Activated CD4-positive, alpha-beta T cell treated with anti-CD3 and anti-CD28 coated beads, Interleukin-2, amount 50 U/mL, for 24 hours (primary cell): ENCODE results near the gene ATP1A1.

Source experiments
- DNase-seq, 2 donors: peaks; one replicate each; pipeline ENCODE4 v3.0.0-alpha.2; 2020; ENCODE audit warnings: low read depth in 1 of 2, low spot score in 1 of 2

ATP1A1 gene

DNA sequence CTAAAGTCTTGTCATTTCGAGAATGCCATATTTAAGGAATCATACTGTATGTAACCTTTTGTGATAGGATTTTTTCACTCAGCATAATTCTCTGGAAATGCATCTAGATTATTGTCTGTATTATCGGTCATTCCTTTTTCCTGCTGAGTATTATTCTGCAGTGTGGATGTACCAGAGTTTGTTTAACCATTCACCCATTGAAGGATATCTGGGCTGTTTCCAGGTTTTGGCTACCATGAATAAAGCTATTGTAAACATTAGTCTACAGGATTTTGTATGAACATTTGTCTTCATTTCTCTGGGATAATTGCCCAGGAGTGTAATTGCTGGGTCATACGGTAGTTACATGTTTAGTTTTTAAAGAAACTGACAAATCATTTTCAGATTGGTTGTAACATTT is 61.8 kb downstream of the ATP1A1 start:
- no peak for DNase-seq

DNA sequence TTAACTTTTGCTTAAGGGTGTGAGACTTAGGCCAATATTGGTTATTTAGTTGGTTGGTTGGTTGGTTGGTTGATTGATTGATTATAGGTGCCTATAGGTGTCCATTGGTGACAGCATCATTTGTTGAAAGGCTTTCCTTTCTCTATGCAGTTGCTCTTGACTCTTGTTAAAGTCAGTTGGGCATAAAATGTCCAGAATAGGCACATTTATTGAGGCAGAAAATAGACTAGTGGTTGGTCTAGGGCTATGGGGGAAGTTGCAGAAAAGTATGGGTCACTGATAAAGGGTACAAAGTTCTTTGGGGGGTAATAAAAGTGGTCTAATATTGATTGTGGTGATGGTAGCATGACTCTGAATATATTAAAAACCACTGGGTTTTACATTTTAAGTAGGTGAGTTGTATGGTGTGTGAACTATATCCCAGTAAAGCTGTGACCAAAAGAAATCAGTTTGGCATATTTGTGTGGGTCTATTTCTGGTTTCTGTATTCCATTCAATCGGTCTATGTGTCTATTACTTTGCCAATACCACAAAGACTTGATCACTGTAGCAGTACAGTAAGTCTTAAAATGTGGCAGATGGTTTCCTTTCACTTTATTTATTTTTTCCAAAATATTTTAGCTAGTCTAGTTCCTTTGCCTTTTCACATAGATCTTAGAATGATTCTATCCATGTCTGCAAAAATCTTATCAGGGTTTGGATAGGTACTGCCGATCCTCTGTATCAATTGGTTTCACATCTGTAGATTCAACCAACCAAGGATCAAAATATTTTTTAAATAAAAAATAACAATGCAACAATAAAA is 63.0 kb downstream of the ATP1A1 start:
- DNase-seq: no peak

DNA sequence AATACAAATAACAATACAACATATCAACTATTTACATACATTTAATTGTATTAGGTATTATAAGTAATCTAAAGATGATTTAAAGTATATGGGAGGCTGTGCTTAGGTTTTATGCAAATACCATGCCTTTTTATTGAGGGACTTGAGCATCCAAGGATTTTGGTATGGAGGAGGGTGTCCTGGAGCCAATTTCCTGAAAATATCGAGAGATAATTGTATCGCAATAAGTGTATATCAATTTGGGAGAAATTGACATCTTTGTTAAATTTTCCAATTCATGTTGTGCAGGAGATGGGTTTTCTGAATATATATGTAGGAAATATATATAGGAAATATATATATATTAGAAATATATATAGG is 63.5 kb downstream of the ATP1A1 start:
- DNase-seq: no peak

DNA sequence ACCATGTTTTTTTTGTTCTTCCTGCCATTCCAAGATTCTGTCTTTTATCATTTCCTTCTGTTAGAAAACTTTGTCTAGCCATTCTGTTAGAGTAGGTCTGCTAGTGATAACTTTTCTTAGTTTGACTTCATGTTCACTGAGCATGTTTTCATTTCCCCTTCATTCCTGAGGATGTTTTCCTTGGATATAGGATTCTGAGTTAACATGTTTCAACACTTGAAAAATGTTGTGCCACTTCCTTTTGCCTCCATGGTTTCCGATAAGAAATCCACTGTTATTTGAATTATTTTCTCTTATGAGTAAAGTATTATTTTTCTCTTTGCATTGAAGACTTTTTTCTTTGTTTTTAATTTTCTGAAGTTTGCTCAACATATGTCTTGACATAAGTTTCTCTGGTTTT is 66.7 kb downstream of the ATP1A1 start:
- no peak for DNase-seq

DNA sequence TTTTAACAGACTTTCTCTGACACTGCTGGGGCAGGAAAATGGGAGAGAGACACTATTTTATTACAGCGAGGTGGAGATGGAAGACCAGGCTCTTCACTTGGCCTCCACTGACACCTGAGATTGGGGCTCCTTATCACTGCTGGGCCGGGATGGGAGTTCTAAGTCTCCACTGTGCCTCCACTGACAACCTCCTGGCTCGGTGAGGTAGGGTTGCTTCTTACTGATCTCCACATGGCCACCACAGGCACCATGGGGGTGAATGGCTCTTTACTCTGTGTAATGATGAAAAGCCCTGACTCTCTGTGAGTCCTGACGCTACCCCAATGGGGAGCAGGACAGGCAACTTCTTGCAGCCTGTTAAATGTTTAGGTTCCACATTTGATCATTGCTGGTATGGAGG is 67.7 kb downstream of the ATP1A1 start:
- DNase-seq: no peak

DNA sequence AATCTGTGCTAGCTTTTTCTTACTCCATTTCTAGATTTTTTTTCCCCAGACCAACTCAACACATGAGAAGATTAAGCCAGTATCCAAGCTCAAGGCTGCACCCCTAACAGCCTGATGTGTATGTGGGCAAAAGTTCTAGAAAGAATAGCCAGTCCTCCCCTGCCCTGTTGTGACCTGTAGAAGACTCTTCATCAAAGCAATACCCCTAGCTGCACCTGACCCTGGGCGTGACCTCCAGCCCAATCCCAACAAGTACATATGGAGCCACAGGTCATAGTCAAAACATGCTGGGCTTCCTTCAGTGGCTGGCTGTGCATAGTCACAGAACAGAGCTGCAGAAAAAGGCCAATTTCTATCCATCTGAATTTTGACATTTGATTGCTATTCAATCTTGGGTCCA is 72.5 kb downstream of the ATP1A1 start:
- no peak for DNase-seq

DNA sequence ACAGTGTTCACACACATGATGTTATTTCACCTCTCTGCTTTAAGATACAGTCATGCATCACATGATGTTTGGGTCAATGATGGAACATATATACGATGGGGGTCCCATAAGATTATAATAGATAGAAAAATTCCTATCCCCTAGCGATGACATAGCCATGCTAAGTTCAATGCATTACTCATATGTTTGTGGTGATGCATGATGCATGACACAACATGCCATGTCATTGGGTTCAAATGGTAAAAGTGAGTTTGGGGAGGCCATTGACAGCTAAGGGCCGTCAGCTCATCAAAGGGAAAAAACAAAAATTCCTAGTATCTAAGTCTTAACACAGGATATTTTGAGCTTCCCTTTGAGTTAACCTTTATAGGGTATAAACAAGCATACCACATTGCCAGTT is 73.6 kb downstream of the ATP1A1 start:
- no peak for DNase-seq

DNA sequence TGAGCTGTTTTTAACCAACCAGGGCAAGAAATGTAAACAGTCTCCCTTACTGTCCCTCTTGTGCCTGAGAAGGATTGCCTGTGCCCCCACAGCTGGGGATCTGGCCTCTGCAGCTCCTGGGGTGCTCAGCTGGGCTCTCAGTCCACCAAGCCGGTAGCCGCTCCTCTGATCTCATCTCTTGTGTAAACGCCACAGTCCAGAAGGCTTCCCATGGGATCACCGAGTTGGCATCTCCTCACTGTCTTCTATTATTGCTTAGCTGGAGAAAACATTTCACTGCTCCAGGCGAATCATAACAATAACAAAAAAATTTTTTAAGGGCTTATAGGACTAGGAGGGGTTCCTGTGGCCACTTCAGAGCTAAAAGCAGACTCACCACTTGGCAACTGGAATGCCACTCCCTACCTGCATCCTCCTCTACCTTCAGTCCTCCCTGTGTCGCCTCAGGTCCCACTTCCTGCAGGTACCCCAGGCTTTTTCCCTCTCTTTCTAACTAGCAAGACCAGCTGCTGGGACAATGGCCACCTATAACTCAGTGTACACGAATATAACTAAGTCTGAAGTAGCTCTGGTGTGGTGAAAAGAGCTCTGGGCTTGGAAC is 75.8 kb downstream of the ATP1A1 start:
- no peak for DNase-seq

DNA sequence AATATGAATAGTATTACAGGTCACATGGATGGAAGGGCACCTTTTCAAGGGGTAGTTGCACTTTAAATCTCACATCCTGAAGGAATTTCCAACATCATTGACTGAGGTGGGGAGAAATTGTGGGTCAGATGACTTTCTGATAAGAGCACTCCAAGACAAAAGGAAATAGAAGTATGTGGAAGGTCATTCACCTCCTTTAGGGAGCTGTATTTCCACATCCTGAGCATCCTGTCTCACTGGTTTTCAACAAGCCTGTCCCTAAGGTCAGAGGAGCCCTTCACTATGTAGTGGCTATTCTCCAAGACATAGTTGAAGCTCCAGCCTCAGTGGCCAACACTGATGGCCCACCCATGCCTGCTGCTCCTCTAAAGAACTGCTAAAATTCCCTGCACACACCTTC is 76.5 kb downstream of the ATP1A1 start:
- DNase-seq: no peak

DNA sequence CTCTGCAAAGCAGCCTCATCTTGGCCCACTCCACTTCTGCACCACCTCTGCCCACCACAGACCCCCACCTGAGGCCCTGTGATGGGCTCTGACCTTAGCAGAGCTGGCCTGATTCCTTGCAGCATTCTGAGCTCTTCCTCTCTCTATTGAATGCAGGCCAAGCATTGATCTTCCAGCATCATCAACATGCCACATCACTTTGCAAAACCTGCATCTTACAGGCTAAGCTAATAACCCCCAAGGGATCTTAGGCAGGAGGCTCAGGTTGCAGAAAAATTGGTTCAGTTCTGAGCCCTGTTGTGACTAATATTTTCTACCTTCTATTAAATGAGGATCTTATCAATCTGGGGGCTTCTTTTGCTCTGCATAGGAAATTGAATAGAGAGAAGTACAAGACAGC is 78.7 kb downstream of the ATP1A1 start:
- DNase-seq: no peak

DNA sequence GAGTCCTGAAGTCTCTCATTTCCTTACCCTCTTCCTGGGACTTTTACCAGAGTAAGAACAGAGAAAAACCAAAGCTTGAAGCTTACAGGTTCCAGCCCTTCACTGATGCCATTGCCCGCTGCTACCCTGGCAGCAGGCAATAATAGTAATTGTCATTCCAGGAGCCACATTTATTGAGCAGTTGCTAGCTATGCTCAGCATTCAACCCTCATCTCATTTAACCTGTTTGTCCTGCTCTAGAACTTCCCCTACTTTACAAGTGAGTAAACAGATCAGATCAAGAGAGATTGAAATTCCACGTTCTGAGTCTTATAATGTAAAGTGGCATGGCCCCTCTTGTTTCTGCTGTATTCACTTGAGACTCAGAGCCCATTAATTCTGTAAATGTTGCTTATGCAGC is 80.4 kb downstream of the ATP1A1 start:
- DNase-seq: no peak

DNA sequence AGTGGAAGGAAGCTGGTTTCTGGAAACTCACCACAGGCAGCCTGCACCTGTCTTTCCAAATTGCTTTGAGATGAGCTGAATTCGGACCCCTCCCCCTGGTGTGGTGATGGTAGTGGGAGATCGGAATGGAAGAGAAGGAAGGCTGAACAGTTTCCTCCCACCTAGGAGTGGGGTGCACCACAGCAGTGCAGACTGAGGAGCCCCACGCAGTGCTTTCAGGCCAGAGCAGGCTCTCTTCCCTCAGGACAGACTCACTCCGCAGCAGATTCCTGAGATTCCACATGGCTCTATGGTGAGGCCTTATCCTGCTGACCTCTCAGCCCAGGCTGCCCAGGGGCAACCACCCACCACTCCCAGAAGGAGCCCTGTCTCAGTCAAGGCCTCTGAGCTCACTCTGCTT is 80.9 kb downstream of the ATP1A1 start:
- no peak for DNase-seq
